IgD-negative memory B cell (primary cell): ENCODE results near the gene SLC43A1. TPM values are rescaled to one million over a fixed set of nuclear protein-coding genes. Genes with fewer than 3 reads are reported as not detected.

ENCODE experiments used
- H3K27ac Mint-ChIP-seq, 3 donors: one replicate each; pipeline ENCODE4 v1.8.0; 2020 to 2022; ENCODE audit warnings: mild to moderate bottlenecking in 3 of 3, mixed read lengths in 3 of 3, moderate library complexity in 1 of 3
- H3K27me3 Mint-ChIP-seq: one replicate; pipeline ENCODE4 v1.8.0; 2021; ENCODE audit warnings: mixed read lengths
- H3K36me3 Mint-ChIP-seq: one replicate; pipeline ENCODE4 v1.8.0; 2020; ENCODE audit warnings: mild to moderate bottlenecking, mixed read lengths
- H3K4me1 Mint-ChIP-seq, 3 donors: one replicate each; pipeline ENCODE4 v1.8.0; 2020 to 2022; ENCODE audit warnings: mixed read lengths in 3 of 3, mild to moderate bottlenecking in 1 of 3
- H3K4me3 Mint-ChIP-seq, 4 donors: one replicate each; pipeline ENCODE4 v1.8.0; 2020 to 2022; ENCODE audit warnings: mild to moderate bottlenecking in 4 of 4, mixed read lengths in 4 of 4, moderate library complexity in 3 of 4
- H3K9me3 Mint-ChIP-seq, 3 donors: one replicate each; pipeline ENCODE4 v1.8.0; 2020 to 2021; ENCODE audit warnings: mixed read lengths in 3 of 3, mild to moderate bottlenecking in 1 of 3
- polyA plus RNA-seq: library from polyadenylated mRNA; unstranded; fragments of 300-500 nt; fragmentation: Illumina TruSeq; gene quantifications from one replicate; pipeline ENCODE4 v1.2.3, GENCODE V29; 2021

SLC43A1 gene
- polyA plus RNA-seq, 1 donor from 2014 or later: 7.2 TPM

- Mint-ChIP-seq H3K4me3 (peak overlapping the region in 1 of 4 donors; percentile 47), H3K4me1 (peaks cover 0 to 5% (median 0%) of the 10 kb centered on the region in 3 donors), H3K36me3 (peaks cover 9% of the 10 kb centered on the region), H3K27ac (no peak overlapping the region), H3K27me3 (no peaks in the 10 kb centered on the region), H3K9me3 (no peaks in the 10 kb centered on the region)
Measured at GRCh38 chr11:57497303-57498247, 17.9 kb downstream of the SLC43A1 start.

- peaks cover 0 to 5% (median 0%) of the 10 kb centered on the region in 3 donors for H3K4me1 Mint-ChIP-seq
- no peak overlapping the region for H3K4me3 Mint-ChIP-seq
- H3K27me3 Mint-ChIP-seq: no peaks in the 10 kb centered on the region
- H3K27ac Mint-ChIP-seq: no peak overlapping the region
- no peaks in the 10 kb centered on the region for H3K9me3 Mint-ChIP-seq
- peaks cover 9% of the 10 kb centered on the region for H3K36me3 Mint-ChIP-seq
Measured at GRCh38 chr11:57496109-57496820, 19.2 kb downstream of the SLC43A1 start.

- H3K4me3 Mint-ChIP-seq: no peak overlapping the region
- H3K27me3 Mint-ChIP-seq: no peaks in the 10 kb centered on the region
- H3K36me3 Mint-ChIP-seq: peaks cover 3% of the 10 kb centered on the region
- no peaks in the 10 kb centered on the region for H3K9me3 Mint-ChIP-seq
- H3K4me1 Mint-ChIP-seq: no peaks in the 10 kb centered on the region
- peak overlapping the region in 1 of 3 donors; percentile 67 for H3K27ac Mint-ChIP-seq
Measured at GRCh38 chr11:57493507-57494503, 21.7 kb downstream of the SLC43A1 start.

- Mint-ChIP-seq H3K4me1 (no peaks in the 10 kb centered on the region), H3K27ac (no peak overlapping the region), H3K9me3 (no peaks in the 10 kb centered on the region), H3K36me3 (peaks cover 2% of the 10 kb centered on the region), H3K27me3 (no peaks in the 10 kb centered on the region), H3K4me3 (no peak overlapping the region)
Measured at GRCh38 chr11:57491371-57492061, 24.0 kb downstream of the SLC43A1 start.

- Mint-ChIP-seq H3K36me3 (peaks cover 3% of the 10 kb centered on the region), H3K4me3 (no peak overlapping the region), H3K4me1 (peaks cover 0 to 2% (median 0%) of the 10 kb centered on the region in 3 donors), H3K27me3 (no peaks in the 10 kb centered on the region), H3K27ac (no peak overlapping the region), H3K9me3 (no peaks in the 10 kb centered on the region)
Measured at GRCh38 chr11:57490456-57491248, 24.9 kb downstream of the SLC43A1 start.

- peaks cover 12 to 16% (median 16%) of the 10 kb centered on the region in 3 donors for H3K4me1 Mint-ChIP-seq
- H3K9me3 Mint-ChIP-seq: no peaks in the 10 kb centered on the region
- peaks cover 4% of the 10 kb centered on the region for H3K27me3 Mint-ChIP-seq
- H3K36me3 Mint-ChIP-seq: peaks cover 2% of the 10 kb centered on the region
- H3K4me3 Mint-ChIP-seq: no peak overlapping the region
- H3K27ac Mint-ChIP-seq: no peak overlapping the region
Measured at GRCh38 chr11:57487920-57488659, 27.4 kb downstream of the SLC43A1 start.

- H3K4me3 Mint-ChIP-seq: no peak overlapping the region
- H3K9me3 Mint-ChIP-seq: no peaks in the 10 kb centered on the region
- H3K27ac Mint-ChIP-seq: no peak overlapping the region
- peaks cover 12 to 17% (median 16%) of the 10 kb centered on the region in 3 donors for H3K4me1 Mint-ChIP-seq
- peaks cover 6% of the 10 kb centered on the region for H3K27me3 Mint-ChIP-seq
- peaks cover 2% of the 10 kb centered on the region for H3K36me3 Mint-ChIP-seq
Measured at GRCh38 chr11:57487021-57487778, 28.3 kb downstream of the SLC43A1 start.

- peak overlapping the region in 1 of 4 donors; percentile 37 for H3K4me3 Mint-ChIP-seq
- H3K4me1 Mint-ChIP-seq: peaks cover 19 to 25% (median 23%) of the 10 kb centered on the region in 3 donors
- H3K27ac Mint-ChIP-seq: peak overlapping the region in 2 of 3 donors; percentile 73 to 86
- H3K36me3 Mint-ChIP-seq: peaks cover 2% of the 10 kb centered on the region
- peaks cover 12% of the 10 kb centered on the region for H3K27me3 Mint-ChIP-seq
- H3K9me3 Mint-ChIP-seq: no peaks in the 10 kb centered on the region
Measured at GRCh38 chr11:57485217-57485990, 30.1 kb downstream of the SLC43A1 start.

GRCh38 chr11:57484141-57484710 lies 31.3 kb downstream of the SLC43A1 start:
- peak overlapping the region in 3 of 4 donors; percentile 33 to 80 (median 73) for H3K4me3 Mint-ChIP-seq
- peaks cover 23 to 33% (median 24%) of the 10 kb centered on the region in 3 donors for H3K4me1 Mint-ChIP-seq
- peaks cover 2% of the 10 kb centered on the region for H3K36me3 Mint-ChIP-seq
- peak overlapping the region in 1 of 3 donors; percentile 73 for H3K27ac Mint-ChIP-seq
- H3K9me3 Mint-ChIP-seq: no peaks in the 10 kb centered on the region
- peaks cover 18% of the 10 kb centered on the region for H3K27me3 Mint-ChIP-seq

GRCh38 chr11:57483562-57483918 lies 32.0 kb downstream of the SLC43A1 start:
- no peaks in the 10 kb centered on the region for H3K9me3 Mint-ChIP-seq
- H3K4me3 Mint-ChIP-seq: peak overlapping the region; percentile 33 to 80 (median 62)
- H3K27me3 Mint-ChIP-seq: peaks cover 18% of the 10 kb centered on the region
- no peak overlapping the region for H3K27ac Mint-ChIP-seq
- H3K4me1 Mint-ChIP-seq: peaks cover 23 to 33% (median 24%) of the 10 kb centered on the region in 3 donors
- peaks cover 2% of the 10 kb centered on the region for H3K36me3 Mint-ChIP-seq

- Mint-ChIP-seq H3K4me3 (peak overlapping the region; percentile 49 to 73 (median 63)), H3K4me1 (peaks cover 23 to 36% (median 24%) of the 10 kb centered on the region in 3 donors)
Measured at GRCh38 chr11:57482782-57483561, 32.5 kb downstream of the SLC43A1 start.

More at GRCh38 chr11:57482782-57483561, 32.5 kb downstream of the SLC43A1 start:
- no peaks in the 10 kb centered on the region for H3K9me3 Mint-ChIP-seq
- no peak overlapping the region for H3K27ac Mint-ChIP-seq
- peaks cover 2% of the 10 kb centered on the region for H3K36me3 Mint-ChIP-seq
- H3K27me3 Mint-ChIP-seq: peaks cover 21% of the 10 kb centered on the region
